Smooth muscle cell (in vitro differentiated cells): ENCODE data around the gene MAPK8. TPM values are rescaled to one million over a fixed set of nuclear protein-coding genes. Genes with fewer than 3 reads are reported as not detected.

Source experiments
- DNase-seq: peaks from one replicate; lab custom pipeline; 2025; ENCODE audit not compliant: unreplicated experiment; lab: John Stamatoyannopoulos, UW
- H2AFZ ChIP-seq: fragments of 200-600 bp; sonication (generic); 2 replicates; pipeline ENCODE4 v1.6.0; 2016; ENCODE audit warnings: antibody characterized with exemption, low read depth, mild to moderate bottlenecking
- H3F3A ChIP-seq: fragments of 200-600 bp; sonication (generic); 2 replicates; pipeline ENCODE4 v1.6.0; 2017; ENCODE audit warnings: antibody characterized with exemption, low read depth
- H3K27ac ChIP-seq: fragments of 200-600 bp; sonication (generic); 2 replicates; pipeline ENCODE4 v1.5.1; 2016; ENCODE audit warnings: low read depth, mild to moderate bottlenecking
- H3K27me3 ChIP-seq: fragments of 200-600 bp; sonication (generic); 2 replicates; pipeline ENCODE4 v1.6.1; 2016; ENCODE audit warnings: low read depth, mild to moderate bottlenecking
- H3K36me3 ChIP-seq: fragments of 200-600 bp; sonication (generic); 2 replicates; pipeline ENCODE4 v1.5.1; 2016; ENCODE audit warnings: low read depth
- H3K4me1 ChIP-seq: fragments of 200-600 bp; sonication (generic); 2 replicates; pipeline ENCODE4 v1.5.1; 2016; ENCODE audit warnings: low read depth
- H3K4me2 ChIP-seq: fragments of 200-600 bp; sonication (generic); 2 replicates; pipeline ENCODE4 v1.6.0; 2016; ENCODE audit warnings: mild to moderate bottlenecking
- H3K4me3 ChIP-seq: fragments of 200-600 bp; sonication (generic); 2 replicates; pipeline ENCODE4 v1.5.1; 2016; ENCODE audit warnings: mild to moderate bottlenecking
- H3K79me2 ChIP-seq: fragments of 200-600 bp; sonication (generic); 2 replicates; pipeline ENCODE4 v1.6.0; 2016; ENCODE audit warnings: low read depth, mild to moderate bottlenecking
- H3K9ac ChIP-seq: fragments of 200-600 bp; sonication (generic); 2 replicates; pipeline ENCODE4 v1.6.0; 2016; ENCODE audit warnings: low read depth
- H3K9me3 ChIP-seq: fragments of 200-600 bp; sonication (generic); replicated peaks from 2 replicates; pipeline ENCODE4 v1.5.1; 2016; ENCODE audit warnings: low read depth
- H4K20me1 ChIP-seq: fragments of 200-600 bp; sonication (generic); 2 replicates; pipeline ENCODE4 v1.6.0; 2016; ENCODE audit warnings: low read depth
- CTCF ChIP-seq: fragments of 200-600 bp; sonication (generic); IDR thresholded peaks from 2 replicates; pipeline ENCODE4 v1.5.1; 2017; ENCODE audit warnings: borderline replicate concordance, mild to moderate bottlenecking, antibody characterized with exemption; ENCODE audit not compliant: insufficient read depth, poor library complexity, severe bottlenecking
- WGBS: methylation state at CpG from one replicate; pipeline ENCODE4 v1.1.7; 2016; ENCODE audit warnings: low lambda C conversion rate; 5-methylcytosine and 5-hydroxymethylcytosine counted together
- polyA plus RNA-seq: library from polyadenylated mRNA; unstranded; fragments of >200 nt; fragmentation: Nextera tagmentation; extraction: Ambion mirVana; gene quantifications from 2 replicates; pipeline ENCODE4 v1.2.1, GENCODE V29; 2016
- total RNA-seq: library from RNA; depleted of rRNA; stranded (reverse); fragments of >200 nt; gene quantifications from 2 replicates; pipeline ENCODE4 v1.2.3, GENCODE V29; 2014

MAPK8 gene
- total and polyA plus RNA-seq, 2 experiments from 2014 or later: 13.1 to 45.5 TPM

DNA sequence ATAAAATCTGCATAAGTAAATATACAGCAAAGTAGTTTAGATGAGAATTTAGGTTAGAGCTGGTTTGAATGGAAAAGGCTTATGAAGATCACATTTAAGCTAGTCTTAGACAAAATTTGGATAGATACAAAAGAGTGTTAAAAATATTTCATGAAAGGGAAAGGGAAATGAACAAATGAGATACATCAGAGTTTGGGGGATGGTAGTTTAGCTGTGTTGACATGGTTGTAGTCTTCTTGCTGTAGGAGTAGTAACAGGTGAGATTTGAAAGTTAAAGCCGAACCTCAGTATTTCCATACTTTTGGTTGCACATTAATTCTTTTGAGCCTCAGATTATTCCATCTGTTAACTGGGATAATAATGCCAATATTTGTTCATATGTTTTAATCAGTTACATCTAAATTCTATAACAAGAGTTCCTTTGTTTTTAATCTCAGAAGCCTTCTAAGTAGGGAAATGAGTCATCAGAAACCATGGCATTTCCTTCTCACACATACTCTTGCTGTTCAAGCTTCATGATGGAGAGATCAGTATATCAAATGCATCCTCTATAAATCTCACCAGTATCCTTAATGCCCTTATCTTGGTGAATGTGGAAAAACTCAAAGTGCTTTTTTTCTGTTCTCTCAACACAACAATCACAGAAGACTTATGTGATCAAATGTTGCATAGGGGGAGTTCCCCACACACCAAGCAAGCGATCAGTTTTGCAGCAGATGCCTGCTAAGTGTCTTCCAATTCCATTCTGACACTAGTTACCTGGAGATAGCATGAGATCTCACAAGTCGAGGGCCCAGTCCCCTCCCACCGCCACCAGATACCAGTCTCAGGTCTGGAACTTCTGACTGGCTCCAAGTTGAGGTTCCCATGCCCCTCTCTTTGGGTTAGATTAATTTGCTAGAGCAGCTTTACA is 84.7 kb downstream of the MAPK8 start:
- no peaks in the 10 kb centered on the region for H3K36me3 ChIP-seq
- H3K27me3 ChIP-seq: no peaks in the 10 kb centered on the region
- no peak overlapping the region for H3K4me3 ChIP-seq
- H3F3A ChIP-seq: no peaks in the 10 kb centered on the region
- peaks cover 5% of the 10 kb centered on the region for H3K4me1 ChIP-seq
- no peak overlapping the region for H2AFZ ChIP-seq
- WGBS: 86% methylated on average over 4 of the region's 4 CpGs
- no peak for TF ChIP-seq CTCF
- no peaks in the 10 kb centered on the region for H3K9me3 ChIP-seq
- H3K9ac ChIP-seq: no peak overlapping the region
- H3K4me2 ChIP-seq: no peak overlapping the region
- no peak overlapping the region for H3K27ac ChIP-seq
- no peak for DNase-seq
- peaks cover 35% of the 10 kb centered on the region for H3K79me2 ChIP-seq
- H4K20me1 ChIP-seq: peaks cover 88% of the 10 kb centered on the region

- 93% methylated on average over 3 of the region's 3 CpGs for WGBS
- H3K36me3 ChIP-seq: no peaks in the 10 kb centered on the region
- H3K27ac ChIP-seq: no peak overlapping the region
- no peaks in the 10 kb centered on the region for H3K27me3 ChIP-seq
- peaks cover 5% of the 10 kb centered on the region for H3K4me1 ChIP-seq
- H3K9me3 ChIP-seq: no peaks in the 10 kb centered on the region
- no peak overlapping the region for H3K4me3 ChIP-seq
- no peaks in the 10 kb centered on the region for H3F3A ChIP-seq
- no peak overlapping the region for H2AFZ ChIP-seq
- H3K79me2 ChIP-seq: peaks cover 32% of the 10 kb centered on the region
- no peak overlapping the region for H3K9ac ChIP-seq
- DNase-seq: no peak
- TF ChIP-seq CTCF: no peak
- no peak overlapping the region for H3K4me2 ChIP-seq
- peaks cover 88% of the 10 kb centered on the region for H4K20me1 ChIP-seq
These were observed 85.5 kb downstream of the MAPK8 start for GRCh38 chr10:48391994-48392393.

DNA sequence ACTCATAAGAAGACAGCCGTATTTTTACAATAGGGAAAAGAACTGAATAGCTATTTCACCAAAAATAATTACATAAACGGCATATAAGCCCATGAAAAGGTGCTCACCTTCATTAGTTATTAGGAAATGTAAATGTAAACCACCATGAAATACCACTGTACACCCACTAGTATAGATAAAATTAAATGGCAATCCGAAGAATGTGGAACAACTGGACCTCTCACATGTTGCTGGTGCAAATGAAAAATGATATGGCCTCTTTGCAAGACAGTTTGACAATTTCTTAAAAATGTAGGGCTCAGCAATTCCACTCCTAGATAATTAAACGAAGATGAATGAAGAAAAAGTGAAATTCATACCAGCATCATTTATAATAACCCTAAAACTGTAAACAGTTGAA is 91.8 kb downstream of the MAPK8 start:
- Histone ChIP-seq H4K20me1 (peaks cover 84% of the 10 kb centered on the region), H3K79me2 (peaks cover 11% of the 10 kb centered on the region), H3K9me3 (no peaks in the 10 kb centered on the region), H3K27ac (no peak overlapping the region), H3F3A (no peaks in the 10 kb centered on the region), H3K4me1 (peaks cover 21% of the 10 kb centered on the region), H3K4me2 (no peak overlapping the region), H3K9ac (no peak overlapping the region), H2AFZ (no peak overlapping the region), H3K27me3 (no peaks in the 10 kb centered on the region), H3K36me3 (no peaks in the 10 kb centered on the region), H3K4me3 (no peak overlapping the region)
- TF ChIP-seq CTCF: no peak
- 86% methylated on average over 4 of the region's 4 CpGs for WGBS
- DNase-seq: no peak
